ENCODE data around the gene AGAP1. TPM values are rescaled to one million over a fixed set of nuclear protein-coding genes. Genes with fewer than 3 reads are reported as not detected.

The AGAP1 gene
- polyA plus RNA-seq, 1 donor from 2014 or later = 17.4 TPM

DNA sequence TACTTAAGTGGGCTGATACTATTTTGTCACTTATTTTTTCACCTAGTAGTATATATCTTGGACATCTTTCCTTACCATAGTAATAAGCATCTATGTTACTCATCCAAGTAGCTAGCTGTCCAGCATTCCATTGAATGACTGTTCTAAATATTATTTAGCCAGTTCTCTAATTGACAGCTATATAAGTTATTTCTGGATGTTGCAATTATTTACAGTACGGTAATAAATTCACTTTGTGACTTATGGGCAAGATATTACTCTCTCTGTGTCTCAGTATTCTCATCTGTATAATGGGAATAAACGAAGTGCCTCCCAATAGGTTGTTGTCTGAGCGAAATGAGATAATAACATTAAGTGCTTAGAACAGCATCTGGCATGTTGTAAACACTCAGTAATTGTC is 46.6 kb upstream of the AGAP1 start:
- H3K36me3 ChIP-seq (ENCODE audit: insufficient read depth, low read length) = no peaks in the 10 kb centered on the region
- no peaks in the 10 kb centered on the region for H3K27me3 ChIP-seq (ENCODE audit: insufficient read depth, low read depth, low read length)

DNA sequence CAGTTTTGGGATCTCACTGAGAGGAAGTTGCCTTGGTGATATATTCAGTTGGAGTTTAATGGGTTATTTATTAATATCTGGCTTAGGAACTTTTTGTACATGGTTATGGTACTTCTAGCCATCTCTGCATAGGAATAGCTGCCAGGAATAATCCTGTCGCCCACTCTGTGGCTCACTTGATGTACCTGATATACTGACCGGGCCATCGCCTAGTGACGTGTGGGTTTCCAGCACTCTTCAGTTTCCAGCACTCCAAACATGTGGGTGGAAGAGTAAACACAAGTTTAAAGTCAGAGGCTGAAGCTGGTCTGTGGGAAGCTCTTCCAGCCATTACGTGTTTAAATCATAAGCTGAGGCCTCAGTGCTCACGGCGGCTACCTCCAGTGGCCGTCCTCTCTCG is 44.3 kb upstream of the AGAP1 start:
- H3K9ac ChIP-seq (ENCODE audit: low read length) = no peak overlapping the region
- no peak overlapping the region for H2AFZ ChIP-seq (ENCODE audit: low read depth, low read length)
- H3K9me2 ChIP-seq (ENCODE audit: insufficient read depth, low read length) = no peaks in the 10 kb centered on the region
- no peaks in the 10 kb centered on the region for H3K36me3 ChIP-seq (ENCODE audit: insufficient read depth, low read length)
- no peak overlapping the region for H3K4me2 ChIP-seq (ENCODE audit: low read length)
- no peak for TF ChIP-seq MXI1 (conservative IDR thresholded peaks at IDR 0.05; ENCODE audit: poor library complexity, severe bottlenecking)
- TF ChIP-seq, protein P1, sequence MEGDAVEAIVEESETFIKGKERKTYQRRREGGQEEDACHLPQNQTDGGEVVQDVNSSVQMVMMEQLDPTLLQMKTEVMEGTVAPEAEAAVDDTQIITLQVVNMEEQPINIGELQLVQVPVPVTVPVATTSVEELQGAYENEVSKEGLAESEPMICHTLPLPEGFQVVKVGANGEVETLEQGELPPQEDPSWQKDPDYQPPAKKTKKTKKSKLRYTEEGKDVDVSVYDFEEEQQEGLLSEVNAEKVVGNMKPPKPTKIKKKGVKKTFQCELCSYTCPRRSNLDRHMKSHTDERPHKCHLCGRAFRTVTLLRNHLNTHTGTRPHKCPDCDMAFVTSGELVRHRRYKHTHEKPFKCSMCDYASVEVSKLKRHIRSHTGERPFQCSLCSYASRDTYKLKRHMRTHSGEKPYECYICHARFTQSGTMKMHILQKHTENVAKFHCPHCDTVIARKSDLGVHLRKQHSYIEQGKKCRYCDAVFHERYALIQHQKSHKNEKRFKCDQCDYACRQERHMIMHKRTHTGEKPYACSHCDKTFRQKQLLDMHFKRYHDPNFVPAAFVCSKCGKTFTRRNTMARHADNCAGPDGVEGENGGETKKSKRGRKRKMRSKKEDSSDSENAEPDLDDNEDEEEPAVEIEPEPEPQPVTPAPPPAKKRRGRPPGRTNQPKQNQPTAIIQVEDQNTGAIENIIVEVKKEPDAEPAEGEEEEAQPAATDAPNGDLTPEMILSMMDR (IDR thresholded peaks at IDR 0.05; ENCODE audit: poor library complexity, severe bottlenecking) = no peak
- TF ChIP-seq SMC3 (conservative IDR thresholded peaks at IDR 0.05; ENCODE audit: poor library complexity) = no peak
- TF ChIP-seq, protein P2, sequence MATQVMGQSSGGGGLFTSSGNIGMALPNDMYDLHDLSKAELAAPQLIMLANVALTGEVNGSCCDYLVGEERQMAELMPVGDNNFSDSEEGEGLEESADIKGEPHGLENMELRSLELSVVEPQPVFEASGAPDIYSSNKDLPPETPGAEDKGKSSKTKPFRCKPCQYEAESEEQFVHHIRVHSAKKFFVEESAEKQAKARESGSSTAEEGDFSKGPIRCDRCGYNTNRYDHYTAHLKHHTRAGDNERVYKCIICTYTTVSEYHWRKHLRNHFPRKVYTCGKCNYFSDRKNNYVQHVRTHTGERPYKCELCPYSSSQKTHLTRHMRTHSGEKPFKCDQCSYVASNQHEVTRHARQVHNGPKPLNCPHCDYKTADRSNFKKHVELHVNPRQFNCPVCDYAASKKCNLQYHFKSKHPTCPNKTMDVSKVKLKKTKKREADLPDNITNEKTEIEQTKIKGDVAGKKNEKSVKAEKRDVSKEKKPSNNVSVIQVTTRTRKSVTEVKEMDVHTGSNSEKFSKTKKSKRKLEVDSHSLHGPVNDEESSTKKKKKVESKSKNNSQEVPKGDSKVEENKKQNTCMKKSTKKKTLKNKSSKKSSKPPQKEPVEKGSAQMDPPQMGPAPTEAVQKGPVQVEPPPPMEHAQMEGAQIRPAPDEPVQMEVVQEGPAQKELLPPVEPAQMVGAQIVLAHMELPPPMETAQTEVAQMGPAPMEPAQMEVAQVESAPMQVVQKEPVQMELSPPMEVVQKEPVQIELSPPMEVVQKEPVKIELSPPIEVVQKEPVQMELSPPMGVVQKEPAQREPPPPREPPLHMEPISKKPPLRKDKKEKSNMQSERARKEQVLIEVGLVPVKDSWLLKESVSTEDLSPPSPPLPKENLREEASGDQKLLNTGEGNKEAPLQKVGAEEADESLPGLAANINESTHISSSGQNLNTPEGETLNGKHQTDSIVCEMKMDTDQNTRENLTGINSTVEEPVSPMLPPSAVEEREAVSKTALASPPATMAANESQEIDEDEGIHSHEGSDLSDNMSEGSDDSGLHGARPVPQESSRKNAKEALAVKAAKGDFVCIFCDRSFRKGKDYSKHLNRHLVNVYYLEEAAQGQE (IDR thresholded peaks at IDR 0.05; ENCODE audit: borderline replicate concordance) = no peak
- no peak for TF ChIP-seq EP300 (conservative IDR thresholded peaks at IDR 0.05; ENCODE audit: poor library complexity, severe bottlenecking)
- TF ChIP-seq RAD21 (conservative IDR thresholded peaks at IDR 0.05) = no peak
- no peak for TF ChIP-seq TAF1 (IDR thresholded peaks at IDR 0.05; ENCODE audit: low read depth)
- no peak for TF ChIP-seq EZH2 (IDR thresholded peaks at IDR 0.05; ENCODE audit: borderline replicate concordance, insufficient read depth, low read length, poor library complexity, severe bottlenecking)
- no peak for TF ChIP-seq POLR2AphosphoS5 (IDR thresholded peaks at IDR 0.05)
- H3K27me3 ChIP-seq (ENCODE audit: insufficient read depth, low read depth, low read length) = no peaks in the 10 kb centered on the region
- no peaks in the 10 kb centered on the region for H3K79me2 ChIP-seq (replicated peaks; ENCODE audit: insufficient read depth, low read length)
- no peaks in the 10 kb centered on the region for H3F3A ChIP-seq (ENCODE audit: insufficient read depth, low read length, poor library complexity, severe bottlenecking)
- no peak overlapping the region for H3K4me3 ChIP-seq (ENCODE audit: low read length)
- no peak overlapping the region for H3K27ac ChIP-seq (ENCODE audit: low read length)
- H4K20me1 ChIP-seq (ENCODE audit: insufficient read depth) = no peaks in the 10 kb centered on the region
- H3K9me3 ChIP-seq (ENCODE audit: low read length) = no peaks in the 10 kb centered on the region

More for the DNA sequence above, 46.6 kb upstream of the AGAP1 start:
- Histone ChIP-seq H3F3A (ENCODE audit: insufficient read depth, low read length, poor library complexity, severe bottlenecking) (no peaks in the 10 kb centered on the region), H3K9me3 (ENCODE audit: low read length) (no peaks in the 10 kb centered on the region), H3K4me2 (ENCODE audit: low read length) (no peak overlapping the region), H3K79me2 (replicated peaks; ENCODE audit: insufficient read depth, low read length) (no peaks in the 10 kb centered on the region), H3K9ac (ENCODE audit: low read length) (no peak overlapping the region), H3K4me3 (ENCODE audit: low read length) (no peak overlapping the region), H2AFZ (ENCODE audit: low read depth, low read length) (no peak overlapping the region), H3K27ac (ENCODE audit: low read length) (no peak overlapping the region), H4K20me1 (ENCODE audit: insufficient read depth) (no peaks in the 10 kb centered on the region), H3K9me2 (ENCODE audit: insufficient read depth, low read length) (no peaks in the 10 kb centered on the region)
- no peak for TF ChIP-seq EP300 (conservative IDR thresholded peaks at IDR 0.05; ENCODE audit: poor library complexity, severe bottlenecking)

Data from neural cell (in vitro differentiated cells).